C4-2B (cell line): Measurements from ENCODE around the gene SERPIND1.

Experiments used
- ZFX ChIP-seq: fragments of 450-650 bp; IDR thresholded peaks from 2 replicates; pipeline ENCODE4 v1.6.1; 2017
- TF ChIP-seq, protein P1 (sequence below): fragments of 450-650 bp; conservative IDR thresholded peaks from 2 replicates; pipeline ENCODE4 v1.5.1; 2017; ENCODE audit warnings: mild to moderate bottlenecking

DNA sequence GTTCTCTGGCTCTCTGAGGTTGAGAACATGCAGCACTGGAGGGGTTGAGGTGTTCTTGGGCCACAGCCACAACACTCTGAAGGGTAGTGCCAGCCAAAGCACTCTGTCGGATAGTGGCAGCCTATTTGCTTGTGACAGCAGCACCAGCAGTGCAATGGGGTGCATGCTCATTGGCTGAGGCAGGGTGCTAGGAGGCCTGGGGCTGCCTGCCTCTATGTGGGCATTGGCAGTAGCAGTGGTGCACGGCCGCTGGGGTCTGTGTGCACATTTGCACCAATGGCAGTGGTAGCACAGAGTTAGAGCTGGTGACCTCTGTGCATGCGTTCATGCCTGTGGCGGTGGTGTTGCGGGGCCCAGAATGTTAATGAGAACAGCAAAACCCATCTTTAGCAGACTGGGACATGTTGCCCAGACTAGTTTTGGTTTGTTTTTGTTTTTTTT is 59.3 kb downstream of the SERPIND1 start:
- TF ChIP-seq, protein P1, sequence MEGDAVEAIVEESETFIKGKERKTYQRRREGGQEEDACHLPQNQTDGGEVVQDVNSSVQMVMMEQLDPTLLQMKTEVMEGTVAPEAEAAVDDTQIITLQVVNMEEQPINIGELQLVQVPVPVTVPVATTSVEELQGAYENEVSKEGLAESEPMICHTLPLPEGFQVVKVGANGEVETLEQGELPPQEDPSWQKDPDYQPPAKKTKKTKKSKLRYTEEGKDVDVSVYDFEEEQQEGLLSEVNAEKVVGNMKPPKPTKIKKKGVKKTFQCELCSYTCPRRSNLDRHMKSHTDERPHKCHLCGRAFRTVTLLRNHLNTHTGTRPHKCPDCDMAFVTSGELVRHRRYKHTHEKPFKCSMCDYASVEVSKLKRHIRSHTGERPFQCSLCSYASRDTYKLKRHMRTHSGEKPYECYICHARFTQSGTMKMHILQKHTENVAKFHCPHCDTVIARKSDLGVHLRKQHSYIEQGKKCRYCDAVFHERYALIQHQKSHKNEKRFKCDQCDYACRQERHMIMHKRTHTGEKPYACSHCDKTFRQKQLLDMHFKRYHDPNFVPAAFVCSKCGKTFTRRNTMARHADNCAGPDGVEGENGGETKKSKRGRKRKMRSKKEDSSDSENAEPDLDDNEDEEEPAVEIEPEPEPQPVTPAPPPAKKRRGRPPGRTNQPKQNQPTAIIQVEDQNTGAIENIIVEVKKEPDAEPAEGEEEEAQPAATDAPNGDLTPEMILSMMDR, result no peak
- TF ChIP-seq ZFX, result no peak
